Measurements from ENCODE around the gene PGF.

DNA sequence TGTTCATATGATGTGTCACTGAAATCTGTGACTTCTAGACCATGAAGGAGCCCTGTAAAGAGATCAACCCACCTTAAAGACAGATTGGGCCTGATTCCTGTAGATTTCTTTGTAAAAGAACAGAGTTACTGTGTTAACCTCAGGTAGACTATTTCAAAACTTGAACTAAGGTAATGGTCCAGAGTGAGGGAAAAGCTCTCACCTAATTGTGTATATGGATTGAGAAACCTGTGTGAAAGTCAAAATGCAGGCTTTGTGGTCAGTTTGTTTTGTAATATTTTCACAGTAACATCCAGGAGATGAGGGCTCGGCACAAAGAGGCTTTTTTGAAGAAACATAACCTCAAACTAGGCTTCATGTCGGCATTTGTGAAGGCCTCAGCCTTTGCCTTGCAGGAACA is 57.3 kb downstream of the PGF start:
- TF ChIP-seq, protein P1, sequence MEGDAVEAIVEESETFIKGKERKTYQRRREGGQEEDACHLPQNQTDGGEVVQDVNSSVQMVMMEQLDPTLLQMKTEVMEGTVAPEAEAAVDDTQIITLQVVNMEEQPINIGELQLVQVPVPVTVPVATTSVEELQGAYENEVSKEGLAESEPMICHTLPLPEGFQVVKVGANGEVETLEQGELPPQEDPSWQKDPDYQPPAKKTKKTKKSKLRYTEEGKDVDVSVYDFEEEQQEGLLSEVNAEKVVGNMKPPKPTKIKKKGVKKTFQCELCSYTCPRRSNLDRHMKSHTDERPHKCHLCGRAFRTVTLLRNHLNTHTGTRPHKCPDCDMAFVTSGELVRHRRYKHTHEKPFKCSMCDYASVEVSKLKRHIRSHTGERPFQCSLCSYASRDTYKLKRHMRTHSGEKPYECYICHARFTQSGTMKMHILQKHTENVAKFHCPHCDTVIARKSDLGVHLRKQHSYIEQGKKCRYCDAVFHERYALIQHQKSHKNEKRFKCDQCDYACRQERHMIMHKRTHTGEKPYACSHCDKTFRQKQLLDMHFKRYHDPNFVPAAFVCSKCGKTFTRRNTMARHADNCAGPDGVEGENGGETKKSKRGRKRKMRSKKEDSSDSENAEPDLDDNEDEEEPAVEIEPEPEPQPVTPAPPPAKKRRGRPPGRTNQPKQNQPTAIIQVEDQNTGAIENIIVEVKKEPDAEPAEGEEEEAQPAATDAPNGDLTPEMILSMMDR (optimal IDR thresholded peaks at IDR 0.05 in 1 of 3, IDR thresholded peaks at IDR 0.05 in 1 of 3, conservative IDR thresholded peaks at IDR 0.05 in 1 of 3; ENCODE audit: extremely low read depth in 1 of 3, insufficient read depth in 2 of 3, low read length in 3 of 3): no peak
- TF ChIP-seq EZH2 (IDR thresholded peaks at IDR 0.05; ENCODE audit: low read length): no peak

Data from keratinocyte (primary cell).